K562 (cell line): ENCODE data around the gene FCHO1. TPM values are rescaled to one million over a fixed set of nuclear protein-coding genes. Genes with fewer than 3 reads are reported as not detected.
A peak's percentile ranks its signal among the peaks of the same experiment; 100 is the strongest.

Experiments
- FUS ChIP-seq: fragments of 200-400 bp; formaldehyde crosslinking; optimal IDR thresholded peaks from 2 replicates; pipeline ENCODE3; 2017; ENCODE audit warnings: low read depth, low read length
- HDAC3 ChIP-seq: fragments of 450-650 bp; IDR thresholded peaks from 2 replicates; pipeline ENCODE4 v1.6.1; 2018; ENCODE audit warnings: borderline replicate concordance, mild to moderate bottlenecking, moderate library complexity; ENCODE audit not compliant: partially characterized antibody
- HDGF ChIP-seq: fragments of 450-650 bp; IDR thresholded peaks from 2 replicates; pipeline ENCODE4 v1.6.1; 2016
- HMGN3 ChIP-seq: IDR thresholded peaks from 2 replicates; pipeline ENCODE4 v1.6.1; 2011; ENCODE audit warnings: borderline replicate concordance, low read depth, mild to moderate bottlenecking, mixed read lengths, low read length; ENCODE audit not compliant: insufficient read length; ENCODE audit errors: extremely low read depth
- IRF1 ChIP-seq: sonication (generic); formaldehyde crosslinking; IDR thresholded peaks from 2 replicates; pipeline ENCODE4 v1.8.0; 2022; ENCODE audit warnings: missing genetic modification reagents, mild to moderate bottlenecking, borderline replicate concordance
- MBD1 ChIP-seq: fragments of 250-450 bp; sonication (Bioruptor Pico); IDR thresholded peaks from 2 replicates; pipeline ENCODE4 v1.8.0; 2022; ENCODE audit warnings: inconsistent platforms
- POLR3A ChIP-seq: IDR thresholded peaks from 2 replicates; pipeline ENCODE4 v1.6.1; 2011; ENCODE audit warnings: borderline replicate concordance, mild to moderate bottlenecking, moderate library complexity; ENCODE audit not compliant: insufficient read length, insufficient read depth; ENCODE audit errors: extremely low read depth
- PRDM10 ChIP-seq: fragments of 450-650 bp; IDR thresholded peaks from 2 replicates; pipeline ENCODE4 v1.6.1; 2018; ENCODE audit not compliant: partially characterized antibody
- PRMT5 ChIP-seq: sonication (generic); formaldehyde crosslinking; IDR thresholded peaks from 2 replicates; pipeline ENCODE4 v1.5.0; 2020; ENCODE audit warnings: missing genetic modification reagents
- RBM15 ChIP-seq: fragments of 200-400 bp; formaldehyde crosslinking; IDR thresholded peaks from 2 replicates; pipeline ENCODE4 v1.6.1; 2018; ENCODE audit warnings: mild to moderate bottlenecking, low read length, moderate library complexity; ENCODE audit not compliant: insufficient read depth
- SAFB ChIP-seq: fragments of 200-400 bp; formaldehyde crosslinking; IDR thresholded peaks from 2 replicates; pipeline ENCODE4 v1.6.1; 2017; ENCODE audit warnings: low read depth, low read length, borderline replicate concordance
- TAF15 ChIP-seq: fragments of 200-400 bp; formaldehyde crosslinking; IDR thresholded peaks from 2 replicates; pipeline ENCODE4 v1.6.1; 2017; ENCODE audit warnings: mild to moderate bottlenecking, low read depth, low read length, moderate library complexity
- TEAD4 ChIP-seq, 2 experiments: sonication (generic) in 1 of 2; formaldehyde crosslinking in 1 of 2; IDR thresholded peaks; 2 replicates each; pipeline versions ENCODE4 v1.6.1 to v1.8.0; 2012 to 2022; ENCODE audit warnings: borderline replicate concordance in 1 of 2, inconsistent platforms in 1 of 2, low read length in 1 of 2, mild to moderate bottlenecking in 1 of 2, missing genetic modification reagents in 1 of 2
- TOE1 ChIP-seq, 2 experiments: fragments of 450-650 bp in 1 of 2; sonication (generic) in 1 of 2; formaldehyde crosslinking in 1 of 2; IDR thresholded peaks; 2 replicates each; pipeline versions ENCODE4 v1.7.1 to v1.8.0; 2016 to 2022; ENCODE audit warnings: borderline replicate concordance in 2 of 2, mild to moderate bottlenecking in 2 of 2, antibody characterized with exemption in 1 of 2, inconsistent platforms in 1 of 2, low read depth in 1 of 2, missing genetic modification reagents in 1 of 2, moderate library complexity in 1 of 2
- ZNF224 ChIP-seq: sonication (generic); formaldehyde crosslinking; IDR thresholded peaks from 2 replicates; pipeline ENCODE4 v1.8.0; 2022; ENCODE audit warnings: mild to moderate bottlenecking, missing genetic modification reagents
- ZNF280A ChIP-seq: fragments of 450-650 bp; IDR thresholded peaks from 2 replicates; pipeline ENCODE4 v1.6.1; 2018; ENCODE audit warnings: mild to moderate bottlenecking, low read depth; ENCODE audit not compliant: partially characterized antibody
- ZNF384 ChIP-seq: IDR thresholded peaks from 2 replicates; pipeline ENCODE4 v1.6.1; 2012; ENCODE audit warnings: low read depth, low read length, improper control_type of control experiment
- polyA plus RNA-seq, 8 experiments: library from polyadenylated mRNA; depleted of rRNA in 4 of 8; stranded (reverse) in 5 of 8; unstranded in 3 of 8; fragments of >200 nt; fragmentation: Nextera tagmentation in 2 of 8; fragmentation: Illumina TruSeq in 1 of 8; extraction: Ambion mirVana in 2 of 8; extraction: Trizol in 1 of 8; gene quantifications; 2 replicates each; pipeline versions ENCODE4 v1.2.1 to v1.2.3, GENCODE V29; 2011 to 2014; ENCODE audit warnings: inconsistent platforms in 1 of 8, missing spikeins in 1 of 8
- total RNA-seq, 7 experiments: library from RNA; depleted of rRNA in 6 of 7; stranded (reverse); fragments of >200 nt in 6 of 7; fragmentation: Illumina TruSeq in 2 of 7; extraction: Trizol in 2 of 7; gene quantifications; 2 replicates each; pipeline versions ENCODE4 v1.2.1 to v1.2.3, GENCODE V29; 2011 to 2021; ENCODE audit warnings: low replicate concordance in 1 of 7

FCHO1 gene
- total and polyA plus RNA-seq, 9 of the 15 experiments (the other 6 are each of a cell fraction or from before 2014, with no cell fraction given): 0.21 to 58.9 (median 18.3) TPM

- TF ChIP-seq ZNF280A (no peak), HDAC3 (no peak), TAF15 (no peak), TEAD4 (IDR thresholded peaks at IDR 0.05; ENCODE audit: low read length) (0 out of 2 replicates have a peak, but pooled peaks have one; percentile 24), TEAD4 (CRISPR knock-in tag; IDR thresholded peaks at IDR 0.05; ENCODE audit: borderline replicate concordance) (no peak), POLR3A (no peak), TOE1 (IDR thresholded peaks at IDR 0.05; ENCODE audit: borderline replicate concordance) (peak; percentile 85), TOE1 (CRISPR knock-in tag; IDR thresholded peaks at IDR 0.05; ENCODE audit: borderline replicate concordance, low read depth) (no peak), IRF1 (no peak), ZNF224 (CRISPR knock-in tag) (no peak), FUS (no peak), SAFB (no peak), HMGN3 (no peak), PRDM10 (no peak), MBD1 (CRISPR knock-in tag) (no peak), PRMT5 (no peak), RBM15 (no peak), ZNF384 (no peak), HDGF (peak; percentile 100)
Measured at GRCh38 chr19:17747205-17748098, 3.8 kb upstream of the FCHO1 start (continued).
